ENCODE data around the gene NTF4.

The NTF4 gene

DNA sequence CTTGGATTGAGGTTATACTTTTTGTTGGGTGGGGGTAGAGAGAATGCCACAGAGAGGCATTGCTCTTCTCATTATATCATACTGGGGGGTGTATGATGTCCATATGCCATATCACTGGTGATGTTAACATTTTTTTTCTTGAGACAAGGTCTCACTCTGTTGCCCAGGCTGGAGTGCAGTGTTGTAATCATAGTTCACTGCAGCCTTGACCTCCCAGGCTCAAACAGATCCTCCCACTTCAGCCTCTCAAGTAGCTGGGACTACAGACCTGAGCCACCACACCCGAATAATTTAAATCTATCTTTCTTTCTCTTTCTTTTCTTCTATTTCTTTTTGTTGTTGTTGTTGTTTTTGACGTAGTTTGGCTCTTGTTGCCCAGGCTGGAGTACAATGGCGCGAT lies 15.8 kb upstream of the NTF4 start:
- TF ChIP-seq, protein P1, sequence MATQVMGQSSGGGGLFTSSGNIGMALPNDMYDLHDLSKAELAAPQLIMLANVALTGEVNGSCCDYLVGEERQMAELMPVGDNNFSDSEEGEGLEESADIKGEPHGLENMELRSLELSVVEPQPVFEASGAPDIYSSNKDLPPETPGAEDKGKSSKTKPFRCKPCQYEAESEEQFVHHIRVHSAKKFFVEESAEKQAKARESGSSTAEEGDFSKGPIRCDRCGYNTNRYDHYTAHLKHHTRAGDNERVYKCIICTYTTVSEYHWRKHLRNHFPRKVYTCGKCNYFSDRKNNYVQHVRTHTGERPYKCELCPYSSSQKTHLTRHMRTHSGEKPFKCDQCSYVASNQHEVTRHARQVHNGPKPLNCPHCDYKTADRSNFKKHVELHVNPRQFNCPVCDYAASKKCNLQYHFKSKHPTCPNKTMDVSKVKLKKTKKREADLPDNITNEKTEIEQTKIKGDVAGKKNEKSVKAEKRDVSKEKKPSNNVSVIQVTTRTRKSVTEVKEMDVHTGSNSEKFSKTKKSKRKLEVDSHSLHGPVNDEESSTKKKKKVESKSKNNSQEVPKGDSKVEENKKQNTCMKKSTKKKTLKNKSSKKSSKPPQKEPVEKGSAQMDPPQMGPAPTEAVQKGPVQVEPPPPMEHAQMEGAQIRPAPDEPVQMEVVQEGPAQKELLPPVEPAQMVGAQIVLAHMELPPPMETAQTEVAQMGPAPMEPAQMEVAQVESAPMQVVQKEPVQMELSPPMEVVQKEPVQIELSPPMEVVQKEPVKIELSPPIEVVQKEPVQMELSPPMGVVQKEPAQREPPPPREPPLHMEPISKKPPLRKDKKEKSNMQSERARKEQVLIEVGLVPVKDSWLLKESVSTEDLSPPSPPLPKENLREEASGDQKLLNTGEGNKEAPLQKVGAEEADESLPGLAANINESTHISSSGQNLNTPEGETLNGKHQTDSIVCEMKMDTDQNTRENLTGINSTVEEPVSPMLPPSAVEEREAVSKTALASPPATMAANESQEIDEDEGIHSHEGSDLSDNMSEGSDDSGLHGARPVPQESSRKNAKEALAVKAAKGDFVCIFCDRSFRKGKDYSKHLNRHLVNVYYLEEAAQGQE (IDR thresholded peaks at IDR 0.05; ENCODE audit: insufficient read depth in 1 of 2, low read depth in 2 of 2, low read length in 2 of 2) = no peak
- TF ChIP-seq POLR2AphosphoS5 (IDR thresholded peaks at IDR 0.05; ENCODE audit: low read depth, low read length) = no peak
- no peak for TF ChIP-seq SIN3A (IDR thresholded peaks at IDR 0.05; ENCODE audit: borderline replicate concordance, insufficient read depth, low read length)
- no peak for TF ChIP-seq FOXP2 (optimal IDR thresholded peaks at IDR 0.05; ENCODE audit: borderline replicate concordance, extremely low read depth, extremely low read length, insufficient read depth)
- no peak for TF ChIP-seq TAF1 (IDR thresholded peaks at IDR 0.05; ENCODE audit: borderline replicate concordance, insufficient read depth, low read length)

DNA sequence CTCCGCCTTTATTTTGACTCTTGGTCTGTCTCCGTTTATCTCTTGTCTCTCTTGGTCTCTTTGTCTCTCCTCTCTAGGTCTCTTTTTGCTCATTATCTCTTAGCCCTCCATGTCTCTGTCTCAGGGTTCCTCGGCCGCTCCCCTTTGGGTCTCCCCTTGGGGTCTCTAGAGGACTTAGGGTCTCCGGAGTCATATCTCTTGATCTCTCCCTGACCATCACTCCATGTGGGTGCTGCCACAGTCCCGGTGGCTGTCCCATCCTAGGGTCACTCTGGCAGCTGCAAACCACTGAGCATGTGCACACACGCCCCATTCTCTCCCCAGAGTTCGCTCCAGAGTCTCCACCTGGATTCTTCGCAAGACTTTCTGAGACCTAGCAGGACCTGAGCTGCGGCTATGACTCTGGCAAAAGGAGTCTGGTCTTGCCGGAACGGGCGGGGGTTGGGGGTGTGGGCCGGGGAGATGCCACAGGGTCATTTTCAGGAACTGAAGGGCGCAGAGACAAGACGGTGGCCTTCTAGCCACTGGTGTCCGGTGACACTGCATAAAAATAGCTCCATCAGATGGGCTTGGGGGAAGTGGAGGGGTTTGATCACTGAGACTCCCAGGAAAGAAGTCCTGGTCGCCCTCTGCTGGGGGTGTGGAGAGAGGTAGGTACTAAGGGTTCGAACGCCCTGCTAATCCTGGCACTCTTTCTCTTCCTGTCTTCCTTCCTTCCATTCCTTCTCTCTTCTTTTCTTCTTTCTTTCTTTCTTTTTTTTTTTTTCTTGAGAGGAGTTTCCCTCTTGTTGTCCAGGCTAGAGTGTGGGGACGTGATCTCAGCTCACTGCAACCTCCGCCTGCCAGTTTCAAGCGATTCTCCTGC lies 9.1 kb upstream of the NTF4 start:
- no peak for TF ChIP-seq SIN3A (IDR thresholded peaks at IDR 0.05; ENCODE audit: borderline replicate concordance, insufficient read depth, low read length)
- no peak for TF ChIP-seq POLR2AphosphoS5 (IDR thresholded peaks at IDR 0.05; ENCODE audit: low read depth, low read length)
- TF ChIP-seq TAF1 (IDR thresholded peaks at IDR 0.05; ENCODE audit: borderline replicate concordance, insufficient read depth, low read length) = no peak
- TF ChIP-seq, protein P1 (IDR thresholded peaks at IDR 0.05; ENCODE audit: insufficient read depth in 1 of 2, low read depth in 2 of 2, low read length in 2 of 2) = no peak
- TF ChIP-seq FOXP2 (optimal IDR thresholded peaks at IDR 0.05; ENCODE audit: borderline replicate concordance, extremely low read depth, extremely low read length, insufficient read depth) = no peak

DNA sequence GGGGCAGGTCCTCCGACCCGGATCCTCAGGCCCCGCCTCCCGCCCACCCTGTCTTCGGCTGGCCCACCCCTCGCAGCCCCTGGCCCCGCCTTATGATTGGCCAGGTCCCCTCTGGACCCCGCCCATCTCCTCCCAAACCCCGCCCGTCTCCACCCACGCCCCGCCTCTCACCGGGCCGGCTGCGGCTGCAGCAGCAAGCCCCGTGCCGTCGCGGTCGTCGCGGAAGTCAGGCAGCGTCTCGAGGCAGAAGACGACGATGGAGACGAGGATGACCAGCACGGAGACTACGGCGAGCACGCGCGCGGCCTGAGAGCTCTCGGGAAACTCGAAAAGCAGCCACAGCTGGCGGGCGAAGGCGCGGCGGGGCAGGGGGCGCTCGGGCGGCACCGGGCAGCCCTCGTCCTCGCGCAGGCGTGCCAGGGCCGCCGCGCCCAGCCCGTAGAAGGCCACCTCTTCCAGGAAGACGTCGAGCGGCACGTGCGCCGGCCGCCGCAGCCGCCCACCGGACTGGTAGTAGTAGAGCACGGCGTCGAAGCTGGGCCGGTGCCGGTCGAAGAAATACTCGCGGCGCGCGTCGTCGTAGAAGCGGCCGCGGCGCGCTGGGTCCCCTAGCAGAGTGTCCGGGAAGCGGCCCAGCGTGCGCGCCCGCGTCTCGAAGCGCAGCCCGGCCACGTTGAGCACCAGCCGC lies 7.4 kb upstream of the NTF4 start:
- TF ChIP-seq, protein P1 (IDR thresholded peaks at IDR 0.05; ENCODE audit: insufficient read depth in 1 of 2, low read depth in 2 of 2, low read length in 2 of 2) = no peak
- TF ChIP-seq SIN3A (IDR thresholded peaks at IDR 0.05; ENCODE audit: borderline replicate concordance, insufficient read depth, low read length) = no peak
- no peak for TF ChIP-seq FOXP2 (optimal IDR thresholded peaks at IDR 0.05; ENCODE audit: borderline replicate concordance, extremely low read depth, extremely low read length, insufficient read depth)
- TF ChIP-seq POLR2AphosphoS5 (IDR thresholded peaks at IDR 0.05; ENCODE audit: low read depth, low read length) = no peak
- no peak for TF ChIP-seq TAF1 (IDR thresholded peaks at IDR 0.05; ENCODE audit: borderline replicate concordance, insufficient read depth, low read length)

DNA sequence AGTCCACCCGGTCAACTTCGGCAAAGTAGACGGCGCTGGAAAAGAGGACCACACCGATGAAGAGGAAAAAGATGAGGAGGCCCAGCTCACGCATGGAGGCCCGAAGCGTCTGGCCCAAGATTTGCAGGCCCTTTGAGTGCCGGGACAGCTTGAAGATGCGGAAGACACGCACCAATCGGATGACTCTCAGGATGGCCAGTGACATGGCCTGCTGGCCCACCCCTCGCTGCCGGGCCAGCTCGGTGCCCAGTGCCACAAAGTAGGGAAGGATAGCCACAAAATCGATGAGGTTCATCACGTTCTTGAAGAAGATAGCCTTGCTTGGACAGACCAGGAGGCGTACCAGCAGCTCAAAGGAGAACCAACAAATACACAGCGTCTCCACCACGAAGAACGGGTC lies 5.8 kb upstream of the NTF4 start:
- no peak for TF ChIP-seq FOXP2 (optimal IDR thresholded peaks at IDR 0.05; ENCODE audit: borderline replicate concordance, extremely low read depth, extremely low read length, insufficient read depth)
- no peak for TF ChIP-seq SIN3A (IDR thresholded peaks at IDR 0.05; ENCODE audit: borderline replicate concordance, insufficient read depth, low read length)
- TF ChIP-seq, protein P1 (IDR thresholded peaks at IDR 0.05; ENCODE audit: insufficient read depth in 1 of 2, low read depth in 2 of 2, low read length in 2 of 2) = no peak
- TF ChIP-seq TAF1 (IDR thresholded peaks at IDR 0.05; ENCODE audit: borderline replicate concordance, insufficient read depth, low read length) = no peak
- TF ChIP-seq POLR2AphosphoS5 (IDR thresholded peaks at IDR 0.05; ENCODE audit: low read depth, low read length) = no peak

Data from PFSK-1 (cell line).